HG02588 (cell line): Measurements from ENCODE around the gene NEK9.
"Not testable (repeated sequence)": the region's sequence is repeated elsewhere in the genome, so short reads cannot be mapped to it uniquely, and the experiment has no call there.

Experiments used
- ATAC-seq: cut with Tn5 transposase; IDR thresholded peaks from one replicate; pipeline ENCODE4 v1.9.1; 2021; ENCODE audit warnings: mild to moderate bottlenecking, moderate library complexity; ENCODE audit not compliant: unreplicated experiment

NEK9 gene

DNA sequence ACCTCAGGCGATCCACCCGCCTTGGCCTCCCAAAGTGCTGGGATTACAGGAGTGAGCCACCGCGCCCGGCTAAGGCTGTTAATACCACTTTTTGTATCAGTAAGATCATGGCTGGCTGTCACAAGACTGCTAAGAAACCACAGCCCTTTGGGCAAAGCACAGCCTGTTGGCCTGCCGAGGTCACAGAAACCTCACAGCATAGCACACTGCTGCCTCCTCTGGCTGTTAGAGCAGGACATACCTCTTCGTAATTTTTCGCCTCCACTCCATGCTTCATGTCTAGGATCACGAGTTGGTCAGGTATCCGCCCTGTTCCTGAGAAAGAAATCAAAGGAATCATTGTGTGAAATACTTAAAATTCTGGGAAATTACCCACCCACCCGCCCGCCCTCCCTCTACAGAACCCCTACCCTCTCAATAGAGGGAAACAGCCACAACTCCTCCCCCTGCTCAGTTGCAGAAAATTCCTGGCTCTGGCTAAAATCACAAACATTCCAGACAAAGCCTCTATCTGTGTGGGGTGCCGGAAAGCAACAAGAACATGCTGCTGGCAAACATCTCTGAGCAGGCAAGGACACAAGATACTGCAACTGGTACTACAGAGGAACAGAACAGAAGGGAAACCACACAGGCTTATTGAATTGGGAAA is 20.7 kb upstream of the NEK9 start:
- no peak for ATAC-seq

DNA sequence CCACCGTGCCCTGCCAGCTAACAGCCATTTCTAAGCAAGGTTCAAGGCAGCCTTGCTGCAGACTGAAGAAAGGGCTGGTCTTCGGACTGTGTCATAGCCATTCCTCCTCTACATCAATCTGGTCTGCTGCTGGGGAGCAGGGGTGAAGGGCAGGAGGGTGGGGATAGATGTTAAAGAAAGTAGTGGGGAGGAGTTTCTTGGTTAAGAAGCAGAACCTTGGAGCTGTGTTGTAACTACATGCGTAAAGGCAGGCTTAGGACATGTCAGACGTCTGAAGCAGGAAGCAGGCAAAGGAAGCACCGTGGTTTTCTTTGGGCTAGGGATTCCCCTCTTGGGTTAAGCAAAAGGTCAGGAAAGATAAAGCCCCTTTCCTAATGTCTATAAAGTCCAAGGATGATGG is 18.1 kb upstream of the NEK9 start:
- no peak for ATAC-seq

DNA sequence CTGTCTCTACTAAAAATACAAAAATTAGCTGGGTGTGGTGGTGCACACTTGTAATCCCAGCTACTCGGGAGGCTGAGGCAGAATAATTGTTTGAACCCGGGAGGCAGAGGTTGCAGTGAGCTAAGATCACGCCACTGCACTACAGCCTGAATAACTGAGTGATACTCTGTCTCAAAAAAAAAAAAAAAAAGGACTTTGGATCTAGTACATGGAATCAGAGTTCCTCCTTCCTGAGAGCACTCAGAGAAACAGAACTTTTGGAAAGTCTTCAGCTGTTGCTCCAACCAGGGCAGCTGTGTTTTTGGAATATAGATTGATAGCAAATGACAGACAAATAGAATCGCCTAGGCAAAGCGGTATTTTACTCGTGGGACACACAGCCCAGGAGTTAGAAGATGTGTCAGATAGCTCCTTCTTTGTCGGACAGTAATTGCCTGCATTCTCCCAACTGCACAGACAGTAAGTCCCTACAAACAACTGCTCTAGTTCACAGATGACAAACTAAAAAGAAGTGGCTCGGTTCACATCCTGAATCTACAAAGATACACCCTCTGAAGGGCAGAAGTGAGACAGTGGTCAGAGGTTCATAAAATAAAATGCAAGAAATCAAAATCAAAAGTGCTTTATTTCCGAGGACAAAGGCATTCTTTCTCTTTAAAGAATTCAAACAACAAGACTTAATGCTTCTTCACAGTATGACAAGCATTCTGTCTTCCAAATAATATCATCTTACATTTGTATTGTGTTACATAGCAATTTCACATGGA is 17.1 kb upstream of the NEK9 start:
- no peak for ATAC-seq

DNA sequence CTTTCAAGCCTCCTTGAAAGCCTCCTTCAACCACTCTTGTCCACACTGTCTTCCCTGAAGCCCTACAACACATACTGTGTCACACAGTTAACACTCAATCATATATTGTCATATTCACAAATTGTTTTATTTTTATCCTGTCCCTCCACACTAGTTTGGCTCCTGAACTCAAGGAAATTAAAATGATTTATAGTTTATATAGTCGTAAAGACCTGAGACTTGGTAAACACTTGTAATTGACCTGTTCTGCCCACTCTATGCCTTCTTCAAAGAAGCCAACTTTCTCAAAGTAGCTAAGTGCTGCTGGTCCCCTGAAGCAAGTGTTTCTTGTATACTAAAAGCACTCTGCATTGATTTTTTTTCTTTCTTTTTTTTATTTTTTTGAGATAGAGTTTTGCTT is 15.6 kb upstream of the NEK9 start:
- no peak for ATAC-seq

DNA sequence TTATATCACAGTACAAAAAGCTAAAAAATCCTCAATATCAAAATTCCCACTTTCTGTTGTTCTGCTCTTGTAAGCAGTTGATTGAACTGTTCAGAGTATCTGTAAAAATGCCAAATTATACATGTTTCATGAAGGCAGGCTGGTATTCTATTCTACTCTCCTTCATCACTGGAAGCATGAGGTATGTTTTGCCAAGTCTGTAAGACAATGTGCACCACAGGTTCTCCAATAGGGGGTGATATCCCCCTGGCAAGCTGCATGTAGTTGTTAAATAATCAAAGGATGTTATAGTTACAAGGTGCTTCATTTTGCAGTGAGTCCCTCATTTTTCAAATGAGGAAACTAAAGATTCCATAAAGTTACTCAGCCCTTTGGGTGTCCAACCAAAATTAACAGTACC is 15.1 kb upstream of the NEK9 start:
- no peak for ATAC-seq

DNA sequence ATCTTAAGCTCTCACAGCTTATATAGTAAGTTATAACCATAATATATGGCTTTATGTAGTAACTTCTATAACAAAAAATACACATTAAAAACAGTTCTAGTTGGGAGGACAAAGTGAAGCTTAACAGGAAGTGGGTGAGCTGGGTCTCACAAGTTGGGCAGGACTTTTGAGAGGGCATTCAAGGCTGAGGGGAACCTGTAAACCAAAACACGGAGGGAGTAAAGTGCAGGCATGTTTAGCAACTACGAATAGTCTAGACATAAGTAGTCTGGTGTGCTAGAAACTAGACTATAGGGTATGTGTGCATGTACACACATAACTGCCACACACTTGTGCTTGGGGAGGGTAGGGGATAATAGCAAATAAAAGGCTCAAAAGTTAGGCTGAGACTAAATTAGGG is 14.2 kb upstream of the NEK9 start:
- no peak for ATAC-seq

DNA sequence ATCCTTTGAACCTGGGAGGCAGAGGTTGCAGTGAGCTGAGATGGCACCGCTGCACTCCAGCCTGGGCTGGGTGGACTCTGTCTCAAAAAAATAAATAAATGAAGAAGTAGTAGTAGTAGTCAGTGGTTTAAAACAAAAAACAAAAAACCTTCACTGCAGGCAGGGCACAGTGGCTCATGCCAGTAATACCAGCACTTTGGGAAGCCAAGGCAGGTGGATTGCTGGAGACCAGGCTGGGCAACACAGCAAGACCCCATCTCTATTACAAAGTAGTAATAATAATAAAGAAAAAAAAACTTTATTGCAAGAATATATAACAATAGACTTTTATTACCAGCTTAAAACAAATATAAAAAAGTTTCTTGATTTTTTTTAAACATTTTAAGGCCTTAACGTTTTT is 13.8 kb upstream of the NEK9 start:
- ATAC-seq = no peak

DNA sequence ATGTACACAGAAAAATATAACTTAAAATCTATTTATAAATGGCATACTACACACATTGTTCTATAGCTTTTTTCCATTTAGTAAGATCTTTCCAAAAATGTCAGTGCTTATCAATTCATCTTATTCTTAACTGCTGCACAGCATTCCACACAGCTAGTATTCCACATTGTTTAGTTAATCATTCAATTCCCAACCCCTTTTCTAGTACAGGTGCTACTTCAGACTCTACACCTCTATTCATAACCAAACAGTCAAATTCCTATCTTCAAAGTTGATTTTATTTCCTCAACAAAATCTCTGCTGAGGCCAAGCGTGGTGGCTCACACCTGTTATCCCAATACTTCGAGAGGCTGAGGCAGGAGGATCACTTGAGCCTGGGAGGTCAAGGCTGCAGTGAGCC is 12.3 kb upstream of the NEK9 start:
- ATAC-seq = no peak

DNA sequence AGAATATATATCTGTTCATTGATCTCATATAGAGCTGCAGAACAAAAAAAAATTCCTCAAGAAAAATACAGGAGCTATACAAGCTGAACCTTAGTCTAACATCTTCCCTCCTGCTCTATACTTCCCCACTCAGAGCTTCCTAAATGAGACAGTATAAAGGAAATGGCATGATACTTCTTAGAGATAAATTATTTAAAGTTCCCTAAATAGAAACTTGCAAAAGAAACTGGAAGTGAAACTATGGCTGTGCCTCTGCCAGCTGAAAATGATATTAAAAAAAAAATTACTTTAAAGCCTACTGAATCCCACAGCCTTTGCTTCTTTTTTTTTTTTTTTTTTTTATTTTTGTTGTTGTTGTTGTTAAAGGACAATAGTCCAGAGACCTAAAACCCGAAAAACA is 11.6 kb upstream of the NEK9 start:
- ATAC-seq = no peak

DNA sequence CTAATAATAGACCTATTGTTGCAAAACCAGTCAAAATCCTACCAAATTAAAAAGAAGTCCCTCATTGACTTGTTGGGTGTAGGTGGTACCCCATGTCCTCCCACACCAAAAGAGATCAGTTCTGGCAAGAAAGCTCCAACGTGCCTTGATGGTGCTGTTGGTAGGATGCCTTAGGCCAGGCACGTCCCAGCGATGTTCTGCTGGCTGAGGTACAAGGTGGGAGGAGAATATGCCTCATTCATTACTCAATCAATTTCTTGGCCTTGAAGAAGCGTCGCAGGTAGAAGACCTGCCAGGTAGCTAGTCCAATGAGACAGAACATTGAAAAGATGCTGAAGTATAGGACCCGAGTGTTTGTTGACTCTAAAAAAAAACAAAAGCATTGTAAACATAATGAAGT is 7.8 kb upstream of the NEK9 start:
- ATAC-seq = no peak

DNA sequence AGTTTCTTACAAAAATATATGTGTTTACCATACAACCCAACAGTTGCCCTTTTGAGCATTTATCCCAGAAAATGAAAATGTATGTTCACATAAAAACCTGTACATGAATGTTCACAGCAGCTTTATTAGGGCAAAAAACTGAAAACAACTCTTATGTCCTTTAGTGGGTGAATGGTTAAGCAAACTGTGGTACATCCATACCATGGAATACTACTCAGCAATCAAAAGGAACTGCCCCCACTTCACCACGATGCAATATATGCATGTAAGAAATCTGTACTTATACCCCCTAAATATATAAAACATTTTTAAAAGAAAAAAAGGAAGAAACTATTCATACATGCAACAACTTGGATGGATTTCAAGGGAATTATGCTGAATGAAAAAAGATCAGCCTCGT is 6.7 kb upstream of the NEK9 start:
- no peak for ATAC-seq

DNA sequence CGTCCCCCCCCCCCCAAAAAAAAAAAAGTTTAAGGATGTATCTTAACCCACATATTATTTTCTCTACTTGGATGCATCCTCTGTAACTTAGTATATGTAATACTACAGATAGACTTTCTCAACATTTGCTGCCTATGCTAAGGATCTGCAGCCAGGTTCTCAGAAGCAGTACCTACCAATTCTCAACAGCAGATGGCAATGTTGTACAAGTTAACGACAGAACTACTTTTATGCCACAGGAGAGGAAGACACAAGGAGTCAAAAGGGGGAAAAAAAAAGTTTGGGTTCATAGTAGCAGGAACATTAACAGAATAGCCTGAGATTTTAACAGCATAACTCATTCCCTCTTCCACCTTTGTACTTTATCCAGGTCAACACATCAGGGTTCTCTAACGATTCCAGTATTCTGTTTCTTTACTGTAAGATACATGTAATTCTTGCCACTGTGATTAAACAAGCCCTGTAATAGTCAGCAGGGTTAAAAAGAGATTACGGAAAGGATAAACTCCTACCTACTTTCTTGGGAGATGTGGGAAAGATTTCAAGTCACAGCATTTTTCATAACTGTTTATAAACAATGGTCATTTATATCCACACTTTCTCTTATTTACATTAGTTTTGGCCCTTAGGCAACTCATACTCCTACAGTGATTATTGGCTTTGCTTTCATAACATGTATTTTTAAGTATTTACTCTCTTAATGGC is 5.7 kb upstream of the NEK9 start:
- no peak for ATAC-seq

DNA sequence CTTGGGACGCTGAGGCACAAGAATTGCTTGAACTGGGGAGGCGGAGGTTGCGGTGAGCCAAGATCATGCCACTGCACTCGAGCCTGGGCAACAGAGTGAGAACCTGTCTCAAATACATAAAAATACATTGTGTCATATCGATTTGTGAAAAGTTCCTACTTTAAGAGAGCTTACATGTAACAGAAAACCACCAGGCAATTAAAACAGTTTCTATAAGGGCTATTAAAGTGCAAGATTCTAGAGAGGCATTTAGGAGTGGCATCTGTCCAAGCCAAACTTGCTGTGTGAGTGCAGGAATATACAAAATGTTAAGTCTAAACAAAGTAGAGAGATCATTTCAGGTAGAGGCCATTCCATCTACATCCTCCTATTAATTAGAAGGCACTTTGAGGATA is 1.7 kb upstream of the NEK9 start:
- ATAC-seq = no peak

DNA sequence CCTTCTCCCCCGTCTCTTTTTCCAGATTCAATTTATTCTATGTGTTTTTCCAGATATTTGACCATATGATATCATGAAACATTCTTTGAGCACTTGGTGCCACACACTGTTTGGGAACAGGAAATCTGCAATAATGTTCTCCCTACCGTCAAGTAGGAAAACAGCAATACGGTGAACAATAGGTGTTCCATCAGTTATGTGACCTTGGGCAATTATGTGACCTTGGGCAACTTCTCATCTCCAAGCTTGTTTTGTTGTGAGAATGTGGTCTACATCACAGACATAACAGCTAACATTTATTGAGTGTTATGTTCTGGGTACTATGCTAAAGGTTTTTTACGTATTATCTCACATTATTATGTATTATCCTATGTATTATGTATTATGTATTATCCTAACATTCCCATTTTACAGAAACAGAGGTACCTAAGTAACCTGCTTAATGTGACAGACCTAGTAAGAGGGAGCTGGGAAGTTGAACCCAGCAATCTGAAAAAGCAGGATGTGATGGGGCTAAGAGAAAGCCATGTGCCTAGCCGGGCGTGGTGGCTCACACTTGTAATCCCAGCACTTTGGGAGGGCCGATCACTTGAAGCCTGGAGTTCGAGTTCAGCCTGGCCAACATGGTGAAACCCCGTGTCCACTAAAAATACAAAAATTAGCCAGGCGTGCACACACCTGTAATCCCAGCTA is 1.2 kb upstream of the NEK9 start:
- ATAC-seq = no peak

DNA sequence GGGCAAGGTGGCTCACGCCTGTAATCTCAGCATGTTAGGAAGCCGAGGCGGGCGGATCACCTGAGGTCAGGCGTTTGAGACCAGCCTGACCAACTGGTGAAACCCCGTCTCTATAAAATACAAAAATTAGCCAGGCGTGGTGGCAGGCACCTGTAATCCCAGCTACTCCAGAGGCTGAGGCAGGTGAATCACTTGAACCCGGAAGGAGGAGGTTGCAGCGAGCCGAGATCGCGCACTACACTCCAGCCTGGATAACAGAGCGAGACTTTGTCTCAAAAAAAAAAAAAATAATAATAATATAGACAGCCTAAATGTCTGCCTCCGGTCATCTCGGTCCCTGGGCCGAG is 599 bp upstream of the NEK9 start:
- not testable (repeated sequence) for ATAC-seq

DNA sequence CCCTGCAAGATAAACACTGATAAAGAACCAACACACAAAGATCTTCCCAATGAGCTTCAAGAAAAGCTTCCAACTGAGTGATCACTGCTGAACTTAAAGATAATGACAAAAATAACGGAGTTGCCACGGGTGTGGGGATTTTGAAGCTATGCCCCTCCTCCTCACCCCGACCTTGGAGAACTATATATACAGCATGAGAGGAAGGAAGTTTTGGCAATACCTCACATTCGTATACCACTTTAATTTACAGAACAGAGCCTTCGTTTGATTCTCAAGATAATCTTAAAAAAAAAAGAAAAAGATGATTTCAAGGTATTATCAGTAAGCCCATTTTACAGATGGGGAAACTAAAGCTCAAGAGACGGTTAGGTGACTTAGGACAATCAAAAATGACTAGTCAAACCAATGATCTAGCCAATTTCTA is 715 bp downstream of the NEK9 start:
- ATAC-seq = no peak

DNA sequence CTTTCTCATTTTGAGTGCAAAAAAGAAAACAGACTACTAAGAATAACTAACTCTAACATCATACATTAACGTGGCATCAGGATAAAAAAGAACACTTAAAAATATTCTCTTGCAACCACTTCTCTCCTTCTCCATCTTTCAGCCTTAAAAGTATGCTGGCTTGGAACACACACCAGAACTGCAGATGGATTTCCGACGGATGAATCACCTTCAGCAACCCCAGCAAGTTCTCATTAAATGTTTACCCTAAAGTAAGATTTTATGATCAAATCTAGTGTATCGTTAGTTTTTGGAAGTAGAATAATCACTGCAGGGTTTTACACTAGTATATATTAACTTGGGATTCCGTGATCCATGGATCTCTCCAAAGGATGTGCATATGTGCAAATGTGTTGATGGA is 1.2 kb downstream of the NEK9 start:
- ATAC-seq = no peak

DNA sequence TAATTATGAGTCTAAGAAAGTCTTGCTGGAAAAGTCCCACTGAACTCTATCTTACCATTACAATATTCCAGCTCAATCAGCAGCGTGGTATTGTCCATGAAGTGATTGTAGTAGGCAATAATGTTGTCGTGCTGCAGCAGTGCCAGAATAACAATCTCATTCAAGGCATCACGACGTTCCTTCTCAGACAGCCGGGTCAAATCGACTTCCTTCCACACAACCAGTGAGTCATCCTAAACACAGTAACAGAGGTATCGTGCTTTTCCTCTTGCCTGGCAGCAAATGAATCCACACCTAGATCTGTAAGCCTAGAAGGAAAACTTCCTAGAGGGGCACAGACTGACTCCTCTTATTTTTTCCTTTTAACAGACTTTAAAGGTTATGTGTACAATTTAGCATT is 2.9 kb downstream of the NEK9 start:
- ATAC-seq = no peak

DNA sequence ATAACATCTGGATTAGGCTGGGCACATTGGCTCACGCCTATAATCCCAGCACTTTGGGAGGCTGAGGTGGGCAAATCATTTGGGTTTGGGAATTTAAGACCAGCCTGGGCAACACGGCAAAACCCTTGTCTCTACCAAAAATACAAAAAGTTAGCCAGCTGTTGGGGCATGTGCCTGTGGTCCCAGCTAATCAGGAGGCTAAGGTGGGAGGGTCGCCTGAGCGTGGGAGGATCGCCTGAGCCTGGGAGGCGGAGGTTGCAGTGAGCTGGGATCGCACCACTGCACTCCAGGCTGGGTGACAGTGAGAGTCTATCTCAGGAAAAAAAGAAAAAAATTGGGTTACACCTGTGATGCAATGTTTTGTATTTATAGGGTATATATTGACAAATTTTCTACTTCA is 5.3 kb downstream of the NEK9 start:
- ATAC-seq = no peak

DNA sequence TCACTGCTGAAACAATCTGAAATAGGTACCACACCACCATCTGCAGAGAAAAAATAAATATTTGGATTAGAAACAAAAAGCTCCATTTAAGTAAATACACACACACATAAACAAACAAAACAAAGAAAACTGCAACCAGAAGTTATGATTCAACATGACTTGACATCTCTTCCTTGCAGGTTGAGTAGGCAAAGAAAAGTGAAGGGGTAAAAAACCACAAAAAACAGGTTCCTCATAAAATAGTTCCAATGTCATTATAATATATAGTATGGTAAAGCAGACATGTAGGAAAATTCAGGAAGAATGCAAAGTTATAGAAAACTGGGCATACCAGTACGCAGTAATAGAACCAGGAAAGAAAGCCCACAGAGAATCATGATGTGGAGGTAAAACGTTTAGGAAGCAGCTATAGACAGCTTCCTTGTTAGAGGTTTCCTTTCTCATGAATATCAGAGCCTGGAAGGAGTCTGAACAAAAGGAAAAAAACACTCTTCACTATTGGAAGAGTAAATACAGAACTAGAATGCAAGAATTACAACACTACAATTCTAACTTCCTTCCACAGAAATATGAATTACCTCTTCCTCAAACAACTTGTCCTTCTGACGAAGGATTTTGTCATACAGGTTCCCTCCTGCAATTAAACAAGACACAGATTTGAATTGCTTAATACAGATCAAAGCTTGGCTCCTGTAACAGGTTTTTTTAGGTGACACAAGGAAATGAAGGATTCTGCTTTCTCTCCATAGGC is 6.1 kb downstream of the NEK9 start:
- no peak for ATAC-seq

DNA sequence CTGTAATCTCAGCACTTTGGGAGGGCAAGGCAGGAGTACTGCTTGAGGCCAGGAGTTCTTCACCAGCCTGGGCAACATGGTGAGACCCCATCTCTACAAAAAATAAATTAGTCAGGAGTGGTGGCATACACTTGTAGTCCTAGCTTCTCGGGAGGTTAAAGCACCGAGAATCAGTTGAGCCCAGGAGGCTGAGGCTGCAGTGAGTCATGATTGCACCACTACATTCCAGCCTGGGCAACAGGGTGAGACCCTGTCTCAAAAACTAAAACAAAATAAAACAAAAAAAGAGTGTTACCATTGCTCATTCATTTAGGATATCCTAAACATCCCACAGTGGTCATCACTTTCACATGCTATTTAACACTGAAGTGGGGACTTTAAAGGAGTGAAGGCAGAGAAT is 7.8 kb downstream of the NEK9 start:
- ATAC-seq = no peak
